IPS-NIHi7 (cell line): ENCODE data around the gene GTPBP4.
A peak's percentile ranks its signal among the peaks of the same experiment; 100 is the strongest.

ENCODE experiments used
- DNase-seq: peaks from one replicate; pipeline ENCODE4 v3.0.0; 2012; ENCODE audit warnings: mixed read lengths; ENCODE audit errors: extremely low spot score

Gene GTPBP4

GRCh38 chr10:987870-988666 is at the start of gene GTPBP4:
Gene GTPBP4 (plus strand): TSS chr10:988434. CDS start chr10:988480, 46 bp downstream.
- DNase-seq = peak; percentile 99

DNA sequence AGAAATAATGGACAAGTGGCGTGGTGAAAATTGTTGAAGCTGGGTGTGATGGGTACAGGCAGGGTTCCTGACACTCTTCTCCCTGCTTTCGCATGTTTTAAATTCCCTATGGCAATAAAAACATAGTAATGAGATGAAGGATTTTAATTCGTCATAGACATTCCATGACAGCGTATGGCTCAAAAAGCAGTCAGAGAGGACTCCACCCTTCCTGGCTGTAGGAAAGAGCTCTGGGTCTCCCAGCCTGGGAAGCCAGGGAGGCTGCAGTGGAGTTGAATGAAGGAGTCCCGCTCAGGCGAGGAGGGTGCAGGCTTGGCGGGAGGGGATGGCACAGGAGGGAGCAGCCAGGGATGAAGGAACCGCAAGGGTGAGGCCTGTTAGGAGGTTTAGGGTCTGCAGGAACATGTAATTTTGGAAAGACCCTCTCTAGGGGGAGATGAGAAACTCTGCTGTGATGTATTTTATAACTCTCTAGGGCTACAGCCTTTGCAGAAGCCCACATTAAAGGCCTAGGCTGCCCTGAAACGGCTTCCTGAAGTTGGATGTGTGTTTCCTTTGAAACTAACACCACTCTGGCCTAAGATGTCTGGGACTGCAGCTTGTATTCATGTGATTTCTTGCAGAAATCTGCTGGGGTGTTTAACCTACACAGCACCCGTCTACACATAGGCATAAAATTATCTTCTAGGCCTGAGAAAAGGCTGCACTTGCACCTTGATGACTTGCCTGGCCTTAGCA is 49.1 kb upstream of the GTPBP4 start:
- DNase-seq = no peak

- DNase-seq = no peak
These were observed 44.8 kb upstream of the GTPBP4 start for GRCh38 chr10:943334-944033.

DNA sequence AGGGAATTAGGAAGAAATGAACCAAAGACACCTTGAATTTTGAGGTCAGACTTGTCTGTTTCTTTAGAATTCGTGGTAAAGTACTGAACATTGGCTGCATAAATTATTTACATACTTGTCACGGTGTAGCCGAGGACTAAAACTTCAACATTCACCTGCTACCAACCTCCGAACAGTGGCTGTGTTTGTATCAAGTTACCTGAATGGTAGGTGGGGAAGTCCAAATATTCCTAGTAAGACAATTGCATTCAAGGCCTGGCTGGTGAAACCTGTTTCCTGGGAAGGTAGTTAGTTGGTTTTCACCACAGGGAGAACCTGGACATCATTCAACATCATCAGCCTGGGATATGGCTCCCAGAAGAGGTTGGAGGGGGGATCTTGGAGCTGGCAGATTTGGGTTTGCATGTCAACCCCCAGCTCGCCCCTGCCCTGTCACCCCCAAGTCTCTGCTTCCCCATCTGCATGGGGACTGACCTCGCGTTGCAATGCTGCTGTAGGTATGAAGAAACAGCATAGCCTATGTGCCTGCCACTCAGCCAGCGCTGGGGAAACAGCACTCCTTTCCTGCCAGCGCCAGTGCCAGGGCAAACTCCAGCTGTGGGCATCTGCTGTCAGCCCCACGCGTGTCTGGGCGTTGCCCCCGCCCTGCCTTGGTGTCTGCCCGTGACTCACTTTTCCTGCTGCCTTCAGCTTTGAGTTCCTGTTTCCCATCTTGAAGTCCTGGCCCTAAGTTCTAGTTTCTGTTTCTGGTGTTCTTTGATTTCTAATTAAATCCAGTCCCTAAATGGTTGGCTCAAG is 44.0 kb upstream of the GTPBP4 start:
- DNase-seq = no peak

GRCh38 chr10:945778-946177 is 42.5 kb upstream of the GTPBP4 start:
- DNase-seq = no peak

DNA sequence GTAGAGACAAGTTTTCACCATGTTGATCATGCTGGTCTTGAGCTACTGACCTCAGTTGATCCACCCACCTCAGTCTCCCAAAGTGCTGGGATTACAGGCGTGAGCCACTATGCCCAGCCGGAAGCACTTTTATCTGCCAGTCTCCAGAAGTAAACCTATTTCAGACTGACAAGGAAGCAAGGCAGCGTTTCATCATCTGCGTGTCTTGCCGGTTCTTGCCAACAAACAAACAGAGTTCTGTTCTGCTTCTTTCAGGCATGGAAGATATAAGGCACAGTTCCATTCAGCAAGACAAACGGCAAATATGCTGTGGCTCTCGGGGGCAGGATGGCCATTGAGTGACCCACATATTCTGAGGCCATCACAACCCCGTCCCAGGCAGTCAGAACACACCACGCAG is 41.2 kb upstream of the GTPBP4 start:
- DNase-seq = no peak

DNA sequence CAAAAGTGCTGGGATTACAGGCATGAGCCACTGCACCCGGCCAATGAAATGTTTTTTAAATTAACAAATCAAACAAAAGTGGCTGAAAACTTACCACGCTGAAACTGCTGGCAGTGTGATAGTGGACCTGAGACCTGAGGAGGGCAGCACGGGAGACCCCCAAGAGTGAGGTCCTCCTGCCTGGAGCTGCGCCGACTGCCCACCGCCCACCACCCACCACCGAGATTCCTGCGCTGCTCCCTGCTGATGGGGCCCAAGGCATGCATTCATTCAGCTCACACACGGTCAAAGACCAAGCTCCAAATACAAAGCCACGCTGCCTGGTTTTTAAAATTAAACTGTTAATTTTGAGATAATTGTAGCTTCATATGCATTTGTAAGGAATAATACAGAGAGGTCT is 40.4 kb upstream of the GTPBP4 start:
- DNase-seq = no peak

GRCh38 chr10:948347-948746 is 39.9 kb upstream of the GTPBP4 start:
- no peak for DNase-seq

DNA sequence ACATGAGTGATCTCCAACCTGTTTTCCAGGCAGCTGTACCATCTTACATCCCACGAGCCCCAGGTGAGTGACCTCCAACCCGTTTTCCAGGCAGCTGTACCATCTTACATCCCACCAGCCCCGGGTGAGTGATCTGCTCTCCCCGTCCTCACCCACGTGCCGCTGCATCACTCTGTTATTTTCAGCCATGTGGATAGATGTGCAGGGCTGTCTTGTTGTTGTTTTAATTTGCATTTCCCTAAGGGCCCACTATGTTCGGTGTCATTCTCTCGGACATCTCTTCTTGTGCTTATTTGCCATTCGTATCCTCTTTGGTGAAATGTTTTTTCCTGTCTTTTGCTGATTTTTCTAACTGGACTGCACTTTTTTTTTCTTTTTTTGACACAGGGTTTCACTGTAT is 38.8 kb upstream of the GTPBP4 start:
- DNase-seq = no peak

DNA sequence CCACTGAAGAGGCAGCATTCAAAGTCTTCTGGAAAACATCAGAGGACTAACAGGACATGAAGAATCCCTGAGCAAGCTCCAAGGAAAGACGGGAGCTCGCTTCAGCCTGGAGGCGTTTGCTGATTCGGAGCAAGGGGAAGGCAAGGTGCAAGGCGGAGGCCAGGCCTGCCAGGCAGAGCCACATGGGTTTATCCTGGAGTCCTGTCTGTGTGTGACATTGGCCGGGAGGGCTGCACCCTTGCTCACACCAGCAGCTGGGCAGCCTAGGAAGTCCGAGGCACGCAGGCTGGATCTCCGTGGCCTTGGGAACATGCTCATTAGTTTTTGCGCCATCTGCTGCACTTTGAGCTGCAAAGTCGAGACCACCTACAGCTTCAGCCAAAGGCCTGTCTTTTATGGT is 34.4 kb upstream of the GTPBP4 start:
- DNase-seq = no peak

- no peak for DNase-seq
These were observed 33.8 kb upstream of the GTPBP4 start for GRCh38 chr10:954396-954795.

- no peak for DNase-seq
These were observed 33.0 kb upstream of the GTPBP4 start for GRCh38 chr10:955127-955819.

DNA sequence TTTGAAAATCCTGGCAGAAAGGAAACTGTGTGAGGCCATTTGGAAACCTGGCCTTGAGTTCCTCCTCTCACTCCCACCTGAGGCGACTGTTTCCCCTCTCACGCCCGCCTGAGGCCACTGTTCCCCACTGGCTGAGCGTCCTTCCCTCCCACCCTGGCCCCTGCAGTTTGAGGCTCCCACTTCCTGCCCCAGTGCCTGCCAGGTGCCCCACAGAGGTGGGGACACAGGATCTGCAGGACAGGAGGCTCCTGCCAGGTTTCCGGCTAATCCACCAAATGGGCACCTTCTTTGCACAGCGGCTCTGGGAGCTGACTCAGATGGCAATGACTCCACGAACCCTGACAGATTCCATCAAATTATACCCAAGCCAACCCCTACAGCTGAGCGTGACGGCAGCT is 32.4 kb upstream of the GTPBP4 start:
- no peak for DNase-seq

- no peak for DNase-seq
These were observed 30.1 kb upstream of the GTPBP4 start for GRCh38 chr10:958106-958505.

GRCh38 chr10:958856-959255 is 29.4 kb upstream of the GTPBP4 start:
- DNase-seq = no peak

GRCh38 chr10:962342-962741 is 25.9 kb upstream of the GTPBP4 start:
- no peak for DNase-seq

GRCh38 chr10:963186-963585 is 25.0 kb upstream of the GTPBP4 start:
- no peak for DNase-seq

DNA sequence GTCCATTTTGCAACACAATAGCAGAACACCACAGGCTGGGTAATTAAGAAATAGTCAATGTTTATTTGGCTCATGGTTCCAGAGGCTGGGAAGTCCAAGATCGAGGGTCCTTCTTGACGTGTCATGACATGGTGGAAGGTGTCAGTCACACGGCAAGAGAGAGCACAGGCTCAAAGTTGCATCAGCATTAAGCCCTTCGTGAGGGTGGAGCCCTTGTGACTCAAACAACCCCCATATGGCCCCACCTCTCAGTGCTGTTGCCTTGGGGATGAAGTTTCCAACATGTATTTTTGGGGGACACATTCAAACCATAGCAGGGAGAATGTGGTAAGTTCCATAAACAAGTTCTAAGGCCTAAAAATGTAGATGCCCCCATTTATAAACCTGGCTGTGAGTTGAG is 24.6 kb upstream of the GTPBP4 start:
- DNase-seq = no peak

DNA sequence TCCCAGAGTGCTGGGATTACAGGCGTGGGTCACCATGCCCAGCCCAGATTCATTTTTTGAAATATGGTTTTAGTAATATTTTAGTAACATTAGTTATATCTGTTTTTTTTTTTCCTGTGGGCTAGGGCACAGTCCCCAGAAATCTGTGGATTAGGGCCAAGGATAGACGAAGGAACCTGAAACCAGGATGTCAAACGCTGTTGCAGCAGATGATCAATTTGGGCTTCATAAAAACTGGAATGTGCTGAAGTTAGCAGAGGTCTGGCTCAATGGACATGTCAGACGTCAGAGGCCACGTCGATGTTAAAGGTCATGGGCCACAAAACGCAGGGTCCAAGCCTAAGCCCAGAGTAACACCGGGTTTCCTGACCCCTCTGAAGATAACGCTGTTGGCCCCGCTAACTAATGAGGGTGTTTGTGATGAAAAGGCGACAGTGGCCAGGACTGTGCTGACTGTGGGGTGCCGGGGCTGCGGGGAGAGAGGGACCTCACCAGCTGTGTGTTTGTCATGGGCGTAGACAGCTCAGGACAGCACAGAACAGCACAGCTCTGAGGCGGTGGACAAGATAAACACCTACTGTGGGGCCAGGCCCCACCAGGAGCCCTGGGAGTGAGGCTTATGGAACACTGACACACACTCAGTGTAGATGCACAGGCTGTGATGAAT is 23.8 kb upstream of the GTPBP4 start:
- DNase-seq = no peak

GRCh38 chr10:964988-965417 is 23.2 kb upstream of the GTPBP4 start:
- DNase-seq = no peak
